Mesenchymal stem cell (in vitro differentiated cells and primary cell): ENCODE data around the gene TSPAN7.

Source experiments
- DNase-seq: peaks from one replicate; pipeline ENCODE4 v3.0.0-alpha.2; 2013
- H2AFZ ChIP-seq: one replicate; pipeline ENCODE4 v1.6.1; 2013; ENCODE audit warnings: low read depth, mild to moderate bottlenecking, control low read depth, inconsistent platforms, low read length, moderate library complexity
- H2AK5ac ChIP-seq: 2 replicates; pipeline ENCODE4 v1.6.1; 2013; ENCODE audit warnings: low read length, moderate library complexity, mild to moderate bottlenecking, inconsistent platforms; ENCODE audit not compliant: severe bottlenecking
- H2BK120ac ChIP-seq: one replicate; pipeline ENCODE4 v1.6.1; 2013; ENCODE audit warnings: low read depth, mild to moderate bottlenecking, inconsistent platforms, low read length, moderate library complexity
- H2BK12ac ChIP-seq, 2 experiments: one replicate each; pipeline ENCODE4 v1.6.1; 2013; ENCODE audit warnings: inconsistent platforms in 2 of 2, low read length in 2 of 2, mild to moderate bottlenecking in 2 of 2, moderate library complexity in 2 of 2, control low read depth in 1 of 2
- H2BK15ac ChIP-seq: one replicate; pipeline ENCODE4 v1.6.1; 2013; ENCODE audit warnings: mild to moderate bottlenecking, low read depth, inconsistent platforms; ENCODE audit not compliant: poor library complexity, severe bottlenecking
- H2BK5ac ChIP-seq: 2 replicates; pipeline ENCODE4 v1.6.1; 2013; ENCODE audit warnings: low read depth, mild to moderate bottlenecking, low read length, control low read depth, inconsistent platforms; ENCODE audit not compliant: poor library complexity, severe bottlenecking
- H3K14ac ChIP-seq, 2 experiments: one replicate each; pipeline ENCODE4 v1.6.1; 2013; ENCODE audit warnings: inconsistent platforms in 2 of 2, low read length in 2 of 2, control low read depth in 1 of 2, mild to moderate bottlenecking in 1 of 2, moderate library complexity in 1 of 2
- H3K18ac ChIP-seq, 2 experiments: one replicate each; pipeline ENCODE4 v1.6.1; 2013; ENCODE audit warnings: inconsistent platforms in 2 of 2, low read length in 2 of 2, control low read depth in 1 of 2, low read depth in 1 of 2, mild to moderate bottlenecking in 1 of 2
- H3K23ac ChIP-seq, 2 experiments: one replicate each; pipeline ENCODE4 v1.6.1; 2013; ENCODE audit warnings: inconsistent platforms in 2 of 2, low read length in 2 of 2, mild to moderate bottlenecking in 2 of 2, moderate library complexity in 2 of 2, control low read depth in 1 of 2
- H3K27ac ChIP-seq: 2 replicates; pipeline ENCODE4 v1.5.1; 2013; ENCODE audit warnings: mild to moderate bottlenecking, moderate library complexity, low read length, control low read depth, inconsistent platforms; ENCODE audit not compliant: poor library complexity, severe bottlenecking
- H3K27me3 ChIP-seq, 2 experiments: 2 replicates each; pipeline versions ENCODE4 v1.6.1 to v1.7.0; 2013; ENCODE audit warnings: low read length in 2 of 2, mild to moderate bottlenecking in 2 of 2, moderate library complexity in 2 of 2, control low read depth in 1 of 2, inconsistent platforms in 1 of 2; ENCODE audit not compliant: control insufficient read depth in 1 of 2, insufficient read depth in 1 of 2
- H3K36me3 ChIP-seq, 2 experiments: 2 replicates each; pipeline versions ENCODE4 v1.6.1 to v1.7.0; 2013; ENCODE audit warnings: low read length in 2 of 2, control low read depth in 1 of 2, inconsistent platforms in 1 of 2, low read depth in 1 of 2, mild to moderate bottlenecking in 1 of 2; ENCODE audit not compliant: insufficient read depth in 2 of 2, control insufficient read depth in 1 of 2
- H3K4ac ChIP-seq, 2 experiments: one replicate each; pipeline ENCODE4 v1.6.1; 2013; ENCODE audit warnings: inconsistent platforms in 2 of 2, low read length in 2 of 2, mild to moderate bottlenecking in 2 of 2, moderate library complexity in 2 of 2, control low read depth in 1 of 2, low read depth in 1 of 2
- H3K4me1 ChIP-seq: 2 replicates; pipeline ENCODE4 v1.6.1; 2013; ENCODE audit warnings: low read depth, low read length, control low read depth; ENCODE audit not compliant: control insufficient read depth, insufficient read depth
- H3K4me2 ChIP-seq: 2 replicates; pipeline ENCODE4 v1.6.1; 2013; ENCODE audit warnings: low read length, mild to moderate bottlenecking, inconsistent platforms; ENCODE audit not compliant: poor library complexity, severe bottlenecking
- H3K4me3 ChIP-seq, 2 experiments: 2 replicates each; pipeline versions ENCODE4 v1.5.1 to v1.7.0; 2013; ENCODE audit warnings: low read length in 2 of 2, mild to moderate bottlenecking in 2 of 2, control low read depth in 1 of 2, low read depth in 1 of 2; ENCODE audit not compliant: insufficient read depth in 1 of 2
- H3K79me1 ChIP-seq: replicated peaks from 2 replicates; pipeline ENCODE4 v1.6.1; 2013; ENCODE audit warnings: mild to moderate bottlenecking, control low read depth, low read length, inconsistent platforms; ENCODE audit not compliant: poor library complexity, severe bottlenecking
- H3K9ac ChIP-seq: 2 replicates; pipeline ENCODE4 v1.7.0; 2013; ENCODE audit warnings: mild to moderate bottlenecking, low read length, moderate library complexity
- H3K9me3 ChIP-seq: 2 replicates; pipeline ENCODE4 v1.7.0; 2013; ENCODE audit warnings: mild to moderate bottlenecking, low read length; ENCODE audit not compliant: control insufficient read depth
- H4K8ac ChIP-seq: one replicate; pipeline ENCODE4 v1.6.1; 2013; ENCODE audit warnings: inconsistent platforms, mild to moderate bottlenecking, low read length, moderate library complexity
- H4K91ac ChIP-seq: one replicate; pipeline ENCODE4 v1.6.1; 2013; ENCODE audit warnings: mild to moderate bottlenecking, low read length, inconsistent platforms
- WGBS: methylation state at CpG from one replicate; pipeline ENCODE4 v1.1.7; 2013; ENCODE audit warnings: mixed read lengths; 5-methylcytosine and 5-hydroxymethylcytosine counted together

Gene TSPAN7

DNA sequence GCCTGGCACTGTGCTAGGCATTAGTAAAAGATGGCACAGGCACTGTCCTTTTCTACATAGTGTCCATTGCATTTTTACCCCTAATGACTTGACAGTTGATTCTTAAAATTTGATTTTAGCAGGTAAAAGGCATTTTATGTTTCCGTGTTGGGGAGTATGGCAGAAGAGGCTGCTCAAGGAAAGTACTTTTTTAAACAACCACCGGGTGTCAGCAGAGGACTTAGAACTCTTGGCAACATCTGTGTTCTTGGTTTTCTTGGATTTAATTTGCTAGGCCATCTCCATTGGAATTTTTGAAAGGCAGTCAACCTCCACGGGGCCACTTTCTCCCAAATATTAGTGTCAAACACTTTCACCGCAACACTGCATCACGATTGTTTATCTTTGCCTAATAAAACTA lies 102.9 kb downstream of the TSPAN7 start:
- Histone ChIP-seq H4K91ac (no peak overlapping the region), H3K23ac (no peak overlapping the region), H2BK15ac (no peak overlapping the region), H3K27ac (no peak overlapping the region), H3K4me3 (no peak overlapping the region), H3K4ac (no peak overlapping the region), H3K36me3 (no peaks in the 10 kb centered on the region), H3K9me3 (no peaks in the 10 kb centered on the region), H3K14ac (no peak overlapping the region), H4K8ac (no peak overlapping the region), H2BK5ac (no peak overlapping the region), H2BK12ac (no peak overlapping the region), H3K9ac (no peak overlapping the region), H3K4me1 (no peaks in the 10 kb centered on the region), H2BK120ac (no peak overlapping the region), H3K79me1 (no peaks in the 10 kb centered on the region), H3K18ac (no peak overlapping the region), H3K4me2 (no peak overlapping the region), H2AFZ (no peak overlapping the region), H2AK5ac (no peak overlapping the region), H3K27me3 (peaks cover 3 to 36% of the 10 kb centered on the region in 2 experiments)
- peak; percentile 48 for DNase-seq
- WGBS: 8% methylated on average over 3 of the region's 5 CpGs

GRCh38 chrX:38666909-38667308 lies 105.6 kb downstream of the TSPAN7 start:
- no peak for DNase-seq
- Histone ChIP-seq H3K4ac (no peak overlapping the region), H3K27me3 (peaks cover 3 to 37% of the 10 kb centered on the region in 2 experiments), H3K27ac (no peak overlapping the region), H2BK120ac (no peak overlapping the region), H3K14ac (no peak overlapping the region), H3K9ac (no peak overlapping the region), H3K18ac (no peak overlapping the region), H2AFZ (no peak overlapping the region), H3K79me1 (no peaks in the 10 kb centered on the region), H4K91ac (no peak overlapping the region), H3K4me1 (no peaks in the 10 kb centered on the region), H4K8ac (no peak overlapping the region), H3K4me3 (no peak overlapping the region), H2BK12ac (no peak overlapping the region), H2BK15ac (no peak overlapping the region), H3K23ac (no peak overlapping the region), H3K4me2 (no peak overlapping the region), H3K9me3 (no peaks in the 10 kb centered on the region), H3K36me3 (no peaks in the 10 kb centered on the region), H2BK5ac (no peak overlapping the region), H2AK5ac (no peak overlapping the region)

DNA sequence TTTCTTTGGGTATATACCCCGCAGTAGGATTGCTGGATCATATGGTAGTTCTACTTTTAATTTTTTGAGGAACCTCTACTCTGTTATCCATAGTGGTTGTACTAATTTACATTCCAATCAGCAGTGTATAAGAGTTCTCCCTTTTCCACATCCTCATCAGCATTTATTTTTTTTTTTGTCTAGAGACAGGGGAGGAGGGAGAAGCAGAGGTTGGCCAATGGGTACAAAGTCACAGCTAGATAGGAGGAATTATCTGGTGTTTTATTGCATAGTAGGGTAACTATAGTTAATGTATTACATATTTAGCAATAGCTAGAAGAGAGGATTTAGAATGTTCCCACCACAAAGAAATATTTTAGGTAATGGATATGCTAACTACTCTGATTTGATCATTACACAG lies 107.4 kb downstream of the TSPAN7 start:
- H3K79me1 ChIP-seq: no peaks in the 10 kb centered on the region
- no peak overlapping the region for H3K23ac ChIP-seq
- no peak overlapping the region for H3K14ac ChIP-seq
- no peak for DNase-seq
- no peaks in the 10 kb centered on the region for H3K9me3 ChIP-seq
- no peak overlapping the region for H3K9ac ChIP-seq
- no peak overlapping the region for H2BK15ac ChIP-seq
- H2BK5ac ChIP-seq: no peak overlapping the region
- H4K91ac ChIP-seq: no peak overlapping the region
- no peaks in the 10 kb centered on the region for H3K36me3 ChIP-seq
- no peak overlapping the region for H3K4me3 ChIP-seq
- no peak overlapping the region for H3K4me2 ChIP-seq
- peaks cover 0 to 35% of the 10 kb centered on the region in 2 experiments for H3K27me3 ChIP-seq
- no peak overlapping the region for H3K4ac ChIP-seq
- no peak overlapping the region for H3K27ac ChIP-seq
- H3K18ac ChIP-seq: no peak overlapping the region
- no peak overlapping the region for H2AFZ ChIP-seq
- H2BK120ac ChIP-seq: no peak overlapping the region
- H4K8ac ChIP-seq: no peak overlapping the region
- H3K4me1 ChIP-seq: no peaks in the 10 kb centered on the region
- H2BK12ac ChIP-seq: no peak overlapping the region
- H2AK5ac ChIP-seq: no peak overlapping the region
- WGBS: no CpG with 5 or more reads among the region's 1 CpG

DNA sequence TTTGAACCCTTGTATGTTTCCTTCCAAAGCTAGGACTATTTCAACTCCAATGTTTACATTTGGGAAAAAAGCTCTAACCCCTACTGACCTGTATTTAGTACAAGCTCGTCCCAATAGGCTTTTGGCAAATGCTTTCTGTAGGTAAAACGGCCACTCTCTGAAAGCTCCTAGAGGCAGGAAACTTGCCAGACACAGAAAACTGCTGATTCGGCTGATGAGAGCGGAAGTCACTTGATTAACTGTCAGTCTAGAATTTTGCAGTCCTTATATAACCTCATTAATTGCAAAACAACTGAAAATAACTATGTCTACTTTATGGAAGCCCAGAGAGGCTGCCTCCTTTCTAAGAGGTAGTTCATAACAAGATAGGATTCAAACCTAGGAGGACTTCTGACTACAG lies 108.1 kb downstream of the TSPAN7 start:
- Histone ChIP-seq H2AK5ac (no peak overlapping the region), H3K79me1 (no peaks in the 10 kb centered on the region), H2BK12ac (no peak overlapping the region), H2BK120ac (no peak overlapping the region), H4K91ac (no peak overlapping the region), H3K4ac (no peak overlapping the region), H4K8ac (no peak overlapping the region), H3K4me3 (no peak overlapping the region), H3K9me3 (no peaks in the 10 kb centered on the region), H2BK15ac (no peak overlapping the region), H3K27me3 (peaks cover 0 to 38% of the 10 kb centered on the region in 2 experiments), H3K9ac (no peak overlapping the region), H3K18ac (no peak overlapping the region), H3K4me2 (no peak overlapping the region), H2AFZ (no peak overlapping the region), H3K36me3 (no peaks in the 10 kb centered on the region), H2BK5ac (no peak overlapping the region), H3K4me1 (no peaks in the 10 kb centered on the region), H3K14ac (no peak overlapping the region), H3K23ac (no peak overlapping the region), H3K27ac (no peak overlapping the region)
- peak; percentile 1 for DNase-seq
- WGBS: 0% methylated on average over 2 of the region's 4 CpGs
